Stimulated activated CD8-positive, alpha-beta memory T cell treated with anti-CD3 and anti-CD28 coated beads, Interleukin-15, amount 100 ng/mL, for 48 hours (primary cell): ENCODE data around the gene ALDH3B1.

ENCODE experiments used
- DNase-seq, 2 donors: peaks; one replicate each; pipeline ENCODE4 v3.0.0-alpha.2; 2020; ENCODE audit warnings: low read depth in 2 of 2

Gene ALDH3B1

GRCh38 chr11:68071281-68072048 lies 61.3 kb downstream of the ALDH3B1 start:
- DNase-seq = no peak

- no peak for DNase-seq
Observed at GRCh38 chr11:68074584-68075352, 64.6 kb downstream of the ALDH3B1 start.

GRCh38 chr11:68076371-68077042 lies 66.4 kb downstream of the ALDH3B1 start:
- no peak for DNase-seq

GRCh38 chr11:68077617-68078582 lies 67.8 kb downstream of the ALDH3B1 start:
- no peak for DNase-seq
